Stimulated activated CD8-positive, alpha-beta memory T cell treated with anti-CD3 and anti-CD28 coated beads, Interleukin-4, amount 100 ng/mL, for 48 hours (primary cell): ENCODE results near the gene SOS1.

ENCODE experiments used
- DNase-seq: peaks from one replicate; pipeline ENCODE4 v3.0.0-alpha.2; 2020

SOS1 gene

GRCh38 chr2:39022642-39023235 lies 98.1 kb downstream of the SOS1 start:
- no peak for DNase-seq

GRCh38 chr2:39020383-39020782 lies 100.5 kb downstream of the SOS1 start:
- no peak for DNase-seq

- no peak for DNase-seq
These were observed 102.2 kb downstream of the SOS1 start for GRCh38 chr2:39018638-39019037.

- DNase-seq = no peak
These were observed 103.5 kb downstream of the SOS1 start for GRCh38 chr2:39017334-39017733.

- DNase-seq = no peak
These were observed 105.4 kb downstream of the SOS1 start for GRCh38 chr2:39015424-39015823.

GRCh38 chr2:39013871-39014270 lies 107.0 kb downstream of the SOS1 start:
- DNase-seq = no peak

- DNase-seq = no peak
These were observed 112.2 kb downstream of the SOS1 start for GRCh38 chr2:39008665-39009064.

- DNase-seq = no peak
These were observed 112.9 kb downstream of the SOS1 start for GRCh38 chr2:39007875-39008504.

GRCh38 chr2:39000552-39000951 lies 120.3 kb downstream of the SOS1 start:
- DNase-seq = no peak

- no peak for DNase-seq
These were observed 123.1 kb downstream of the SOS1 start for GRCh38 chr2:38997781-38998180.

GRCh38 chr2:38991899-38992298 lies 129.0 kb downstream of the SOS1 start:
- no peak for DNase-seq

- no peak for DNase-seq
These were observed 132.1 kb downstream of the SOS1 start for GRCh38 chr2:38988716-38989115.

- no peak for DNase-seq
These were observed 138.4 kb downstream of the SOS1 start for GRCh38 chr2:38982498-38982897.

- no peak for DNase-seq
These were observed 139.0 kb downstream of the SOS1 start for GRCh38 chr2:38981670-38982357.

GRCh38 chr2:38981003-38981669 lies 139.7 kb downstream of the SOS1 start:
- DNase-seq = no peak

- DNase-seq = no peak
These were observed 141.9 kb downstream of the SOS1 start for GRCh38 chr2:38978908-38979307.

GRCh38 chr2:38978296-38978903 lies 142.5 kb downstream of the SOS1 start:
- DNase-seq = no peak

- DNase-seq = no peak
These were observed 143.8 kb downstream of the SOS1 start for GRCh38 chr2:38977047-38977446.

- DNase-seq = no peak
These were observed 145.8 kb downstream of the SOS1 start for GRCh38 chr2:38975042-38975441.

GRCh38 chr2:38973266-38973665 lies 147.6 kb downstream of the SOS1 start:
- DNase-seq = no peak

GRCh38 chr2:38971377-38971776 lies 149.5 kb downstream of the SOS1 start:
- DNase-seq = no peak

GRCh38 chr2:38968021-38968420 lies 152.8 kb downstream of the SOS1 start:
- DNase-seq = no peak

- no peak for DNase-seq
These were observed 154.2 kb downstream of the SOS1 start for GRCh38 chr2:38966678-38967077.
